HG03135 (cell line): ENCODE results near the gene ME3.

Source experiments
- ATAC-seq: cut with Tn5 transposase; IDR thresholded peaks from one replicate; pipeline ENCODE4 v1.9.1; 2021; ENCODE audit warnings: mild to moderate bottlenecking, moderate library complexity; ENCODE audit not compliant: unreplicated experiment

Gene ME3

GRCh38 chr11:86693518-86693917, 21.1 kb upstream of the ME3 start:
- no peak for ATAC-seq

- ATAC-seq, result no peak
Observed at GRCh38 chr11:86692746-86693145, 20.3 kb upstream of the ME3 start.

GRCh38 chr11:86692317-86692716, 19.9 kb upstream of the ME3 start:
- no peak for ATAC-seq

- no peak for ATAC-seq
Observed at GRCh38 chr11:86688398-86689179, 16.2 kb upstream of the ME3 start.

- no peak for ATAC-seq
Observed at GRCh38 chr11:86687185-86687778, 14.9 kb upstream of the ME3 start.

- no peak for ATAC-seq
Observed at GRCh38 chr11:86686531-86686930, 14.1 kb upstream of the ME3 start.

GRCh38 chr11:86681483-86681756, 9.0 kb upstream of the ME3 start:
- no peak for ATAC-seq

- ATAC-seq, result no peak
Observed at GRCh38 chr11:86680716-86681482, 8.5 kb upstream of the ME3 start.

- no peak for ATAC-seq
Observed at GRCh38 chr11:86678823-86679222, 6.4 kb upstream of the ME3 start.

- no peak for ATAC-seq
Observed at GRCh38 chr11:86678296-86678695, 5.9 kb upstream of the ME3 start.

- ATAC-seq, result no peak
Observed at GRCh38 chr11:86676533-86677154, 4.2 kb upstream of the ME3 start.

GRCh38 chr11:86676010-86676409, 3.6 kb upstream of the ME3 start:
- no peak for ATAC-seq

GRCh38 chr11:86675017-86675416, 2.6 kb upstream of the ME3 start:
- ATAC-seq, result no peak

- ATAC-seq, result no peak
Observed at GRCh38 chr11:86673872-86674750, 1.7 kb upstream of the ME3 start.

- no peak for ATAC-seq
Observed at GRCh38 chr11:86673055-86673843, 833 bp upstream of the ME3 start.

- ATAC-seq, result no peak
Observed at GRCh38 chr11:86671531-86672006, 847 bp downstream of the ME3 start.

- ATAC-seq, result no peak
Observed at GRCh38 chr11:86670911-86671310, 1.5 kb downstream of the ME3 start.

GRCh38 chr11:86670181-86670580, 2.2 kb downstream of the ME3 start:
- ATAC-seq, result no peak

- no peak for ATAC-seq
Observed at GRCh38 chr11:86669424-86669823, 3.0 kb downstream of the ME3 start.

- ATAC-seq, result no peak
Observed at GRCh38 chr11:86668929-86669328, 3.5 kb downstream of the ME3 start.
